Neural progenitor cell (in vitro differentiated cells): ENCODE results near the gene SLC48A1. TPM values are rescaled to one million over a fixed set of nuclear protein-coding genes. Genes with fewer than 3 reads are reported as not detected.

Source experiments
- DNase-seq: peaks from one replicate; pipeline ENCODE4 v3.0.0-alpha.2; 2016; ENCODE audit warnings: low spot score
- H2AFZ ChIP-seq: fragments of 200-600 bp; sonication (generic); replicated peaks from 2 replicates; pipeline ENCODE4 v1.6.1; 2016; ENCODE audit warnings: antibody characterized with exemption
- H3F3A ChIP-seq: fragments of 200-600 bp; sonication (generic); 2 replicates; pipeline ENCODE4 v1.6.1; 2016; ENCODE audit warnings: antibody characterized with exemption, low read depth
- H3K27ac ChIP-seq: fragments of 200-600 bp; sonication (generic); 2 replicates; pipeline ENCODE4 v1.5.1; 2016; ENCODE audit warnings: mild to moderate bottlenecking
- H3K27me3 ChIP-seq: fragments of 200-600 bp; sonication (generic); 2 replicates; pipeline ENCODE4 v1.6.1; 2016; ENCODE audit warnings: mild to moderate bottlenecking, moderate library complexity
- H3K36me3 ChIP-seq: fragments of 200-600 bp; sonication (generic); 2 replicates; pipeline ENCODE4 v1.5.1; 2016
- H3K4me1 ChIP-seq: fragments of 200-600 bp; sonication (generic); 2 replicates; pipeline ENCODE4 v1.6.1; 2016; ENCODE audit warnings: mixed run types
- H3K4me2 ChIP-seq: fragments of 200-600 bp; sonication (generic); 2 replicates; pipeline ENCODE4 v1.6.1; 2016
- H3K4me3 ChIP-seq: fragments of 200-600 bp; sonication (generic); 2 replicates; pipeline ENCODE4 v1.5.1; 2016
- H3K79me2 ChIP-seq: fragments of 200-600 bp; sonication (generic); 2 replicates; pipeline ENCODE4 v1.6.1; 2016; ENCODE audit warnings: low read depth
- H3K9ac ChIP-seq: fragments of 200-600 bp; sonication (generic); 2 replicates; pipeline ENCODE4 v1.6.1; 2016
- H3K9me3 ChIP-seq: fragments of 200-600 bp; sonication (generic); 2 replicates; pipeline ENCODE4 v1.5.1; 2016; ENCODE audit warnings: low read depth
- H4K20me1 ChIP-seq: fragments of 200-600 bp; sonication (generic); 2 replicates; pipeline ENCODE4 v1.6.1; 2016; ENCODE audit warnings: low read depth
- H3K27ac Mint-ChIP-seq: 3 replicates; pipeline ENCODE4 v1.8.0; 2021; ENCODE audit warnings: mixed read lengths
- H3K27me3 Mint-ChIP-seq: 2 replicates; pipeline ENCODE4 v1.8.0; 2022; ENCODE audit warnings: low read depth, mild to moderate bottlenecking, inconsistent platforms, moderate library complexity, mixed read lengths; ENCODE audit not compliant: insufficient read depth
- H3K36me3 Mint-ChIP-seq: 3 replicates; pipeline ENCODE4 v1.8.0; 2021; ENCODE audit warnings: mixed read lengths
- H3K4me1 Mint-ChIP-seq: 3 replicates; pipeline ENCODE4 v1.8.0; 2021; ENCODE audit warnings: mixed read lengths
- H3K4me3 Mint-ChIP-seq: 3 replicates; pipeline ENCODE4 v1.8.0; 2021; ENCODE audit warnings: mild to moderate bottlenecking, moderate library complexity, mixed read lengths
- H3K9me3 Mint-ChIP-seq: 3 replicates; pipeline ENCODE4 v1.8.0; 2020; ENCODE audit warnings: mixed read lengths
- EZH2 ChIP-seq: fragments of 200-600 bp; sonication (generic); IDR thresholded peaks from 2 replicates; pipeline ENCODE4 v1.6.1; 2017; ENCODE audit warnings: antibody characterized with exemption, mild to moderate bottlenecking, moderate library complexity
- EZH2phosphoT487 ChIP-seq: fragments of 200-600 bp; sonication (generic); IDR thresholded peaks from 2 replicates; pipeline ENCODE4 v1.6.1; 2017; ENCODE audit warnings: antibody characterized with exemption
- total RNA-seq: library from RNA; depleted of rRNA; stranded (reverse); fragments of >200 nt; gene quantifications from 2 replicates; pipeline ENCODE4 v1.2.3, GENCODE V29; 2015; ENCODE audit warnings: low replicate concordance
- TF ChIP-seq, protein P1 (sequence below): fragments of 200-600 bp; sonication (generic); IDR thresholded peaks from 2 replicates; pipeline ENCODE4 v1.5.1; 2017; ENCODE audit warnings: antibody characterized with exemption, mild to moderate bottlenecking

SLC48A1 gene
- total RNA-seq, 1 donor from 2014 or later: 8.3 TPM

DNA sequence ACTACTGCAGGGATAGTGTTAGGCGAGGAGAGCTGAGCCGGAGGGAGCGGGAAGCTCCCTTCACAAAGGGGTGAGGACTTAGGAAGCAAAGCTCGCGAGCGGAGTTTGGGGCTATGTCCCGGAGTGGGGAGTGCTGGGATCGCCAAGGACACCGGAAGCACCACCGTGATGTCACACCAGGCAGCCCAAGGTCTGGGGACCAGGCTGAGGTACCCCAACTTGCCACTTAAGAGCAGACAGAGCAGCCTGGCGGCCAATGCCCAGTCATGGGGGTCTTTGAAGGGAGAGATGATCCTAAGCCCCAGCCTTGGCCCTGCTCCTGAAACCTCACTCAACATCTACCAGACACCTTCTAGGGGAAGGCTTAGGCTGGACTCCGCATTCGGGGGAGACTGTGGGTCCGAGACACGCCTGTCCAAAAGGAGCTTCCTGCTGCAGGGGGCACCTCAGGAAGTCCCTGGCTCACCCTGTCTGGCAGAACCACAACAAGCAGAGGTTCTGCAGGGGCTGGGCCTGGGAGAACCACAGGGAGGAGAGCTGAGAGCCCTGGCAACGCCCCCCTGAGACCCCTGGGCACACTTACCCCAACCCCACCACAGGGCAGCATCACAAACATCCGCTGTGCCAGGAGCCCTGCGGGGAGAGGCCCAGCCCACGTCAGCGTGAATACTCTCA is 17.8 kb downstream of the SLC48A1 start:
- H3K4me2 ChIP-seq: no peak overlapping the region
- no peaks in the 10 kb centered on the region for H3K36me3 ChIP-seq
- peaks cover 5% of the 10 kb centered on the region for H3K27me3 Mint-ChIP-seq
- TF ChIP-seq EZH2phosphoT487 (no peak), EZH2 (no peak)
- TF ChIP-seq, protein P1, sequence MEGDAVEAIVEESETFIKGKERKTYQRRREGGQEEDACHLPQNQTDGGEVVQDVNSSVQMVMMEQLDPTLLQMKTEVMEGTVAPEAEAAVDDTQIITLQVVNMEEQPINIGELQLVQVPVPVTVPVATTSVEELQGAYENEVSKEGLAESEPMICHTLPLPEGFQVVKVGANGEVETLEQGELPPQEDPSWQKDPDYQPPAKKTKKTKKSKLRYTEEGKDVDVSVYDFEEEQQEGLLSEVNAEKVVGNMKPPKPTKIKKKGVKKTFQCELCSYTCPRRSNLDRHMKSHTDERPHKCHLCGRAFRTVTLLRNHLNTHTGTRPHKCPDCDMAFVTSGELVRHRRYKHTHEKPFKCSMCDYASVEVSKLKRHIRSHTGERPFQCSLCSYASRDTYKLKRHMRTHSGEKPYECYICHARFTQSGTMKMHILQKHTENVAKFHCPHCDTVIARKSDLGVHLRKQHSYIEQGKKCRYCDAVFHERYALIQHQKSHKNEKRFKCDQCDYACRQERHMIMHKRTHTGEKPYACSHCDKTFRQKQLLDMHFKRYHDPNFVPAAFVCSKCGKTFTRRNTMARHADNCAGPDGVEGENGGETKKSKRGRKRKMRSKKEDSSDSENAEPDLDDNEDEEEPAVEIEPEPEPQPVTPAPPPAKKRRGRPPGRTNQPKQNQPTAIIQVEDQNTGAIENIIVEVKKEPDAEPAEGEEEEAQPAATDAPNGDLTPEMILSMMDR: no peak
- no peak overlapping the region for H3K4me3 ChIP-seq
- H3K79me2 ChIP-seq: no peaks in the 10 kb centered on the region
- peaks cover 29% of the 10 kb centered on the region for H3K36me3 Mint-ChIP-seq
- H3K9me3 Mint-ChIP-seq: no peaks in the 10 kb centered on the region
- H3F3A ChIP-seq: no peaks in the 10 kb centered on the region
- no peaks in the 10 kb centered on the region for H4K20me1 ChIP-seq
- DNase-seq: no peak
- no peaks in the 10 kb centered on the region for H3K9me3 ChIP-seq
- H3K27me3 ChIP-seq: no peaks in the 10 kb centered on the region
- no peak overlapping the region for H3K4me3 Mint-ChIP-seq
- H3K4me1 Mint-ChIP-seq: peaks cover 7% of the 10 kb centered on the region
- no peaks in the 10 kb centered on the region for H3K4me1 ChIP-seq
- no peak overlapping the region for H3K27ac Mint-ChIP-seq
- H2AFZ ChIP-seq: no peak overlapping the region
- H3K9ac ChIP-seq: no peak overlapping the region
- H3K27ac ChIP-seq: no peak overlapping the region

DNA sequence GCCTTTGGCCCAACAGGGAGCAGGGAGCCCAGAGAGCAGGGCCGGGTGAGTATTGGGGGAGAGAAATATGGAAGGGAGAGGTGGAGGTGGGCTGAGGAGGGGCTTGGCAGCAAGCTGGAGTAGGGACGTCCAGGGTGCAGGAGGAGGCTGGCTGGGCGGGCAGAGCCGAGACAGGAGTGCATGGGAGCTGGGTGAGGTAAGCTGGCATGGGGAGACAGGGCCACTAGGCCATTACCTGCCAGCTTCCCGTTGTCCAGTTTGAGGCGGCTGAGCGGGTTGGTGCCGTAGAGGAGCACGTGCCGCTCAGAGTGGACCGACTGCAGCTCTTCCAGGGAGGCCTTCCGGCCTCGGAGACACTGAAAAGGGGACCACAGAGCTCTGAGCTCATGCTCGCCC is 18.3 kb downstream of the SLC48A1 start:
- Histone ChIP-seq H4K20me1 (no peaks in the 10 kb centered on the region), H3K4me3 (no peak overlapping the region), H3K4me2 (no peak overlapping the region), H3K36me3 (no peaks in the 10 kb centered on the region), H3K9me3 (no peaks in the 10 kb centered on the region), H3K9ac (no peak overlapping the region), H3K79me2 (no peaks in the 10 kb centered on the region), H3K27me3 (no peaks in the 10 kb centered on the region), H3F3A (no peaks in the 10 kb centered on the region), H3K4me1 (no peaks in the 10 kb centered on the region), H2AFZ (no peak overlapping the region), H3K27ac (no peak overlapping the region)
- Mint-ChIP-seq H3K27me3 (peaks cover 5% of the 10 kb centered on the region), H3K36me3 (peaks cover 29% of the 10 kb centered on the region), H3K27ac (no peak overlapping the region), H3K4me3 (no peak overlapping the region), H3K4me1 (peaks cover 7% of the 10 kb centered on the region), H3K9me3 (no peaks in the 10 kb centered on the region)
- TF ChIP-seq EZH2phosphoT487 (no peak), EZH2 (no peak)
- TF ChIP-seq, protein P1: no peak
- DNase-seq: no peak

DNA sequence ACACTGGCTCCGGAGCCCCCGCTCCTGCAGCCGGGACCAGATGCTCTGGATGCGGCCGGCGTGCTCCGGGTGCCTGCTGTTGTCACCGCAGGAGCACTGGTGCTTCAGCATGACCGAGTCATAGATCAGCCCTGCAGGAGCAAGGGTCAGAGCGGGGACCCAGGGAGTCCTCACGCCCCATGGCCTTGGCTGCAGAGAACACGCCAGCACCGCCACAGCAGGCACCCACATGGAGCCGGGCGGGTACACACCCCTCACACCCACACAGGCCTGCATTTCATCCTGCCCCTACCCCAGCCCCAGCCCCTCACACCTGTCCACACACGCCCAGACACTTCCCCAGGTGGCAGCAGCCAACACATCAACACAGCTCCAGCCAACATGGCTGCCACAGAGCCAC is 18.8 kb downstream of the SLC48A1 start:
- peaks cover 7% of the 10 kb centered on the region for H3K4me1 Mint-ChIP-seq
- no peaks in the 10 kb centered on the region for H3K4me1 ChIP-seq

GRCh38 chr12:47793015-47793681 is 20.1 kb downstream of the SLC48A1 start:
- Histone ChIP-seq H3K9me3 (no peaks in the 10 kb centered on the region), H3K79me2 (no peaks in the 10 kb centered on the region), H3K4me1 (no peaks in the 10 kb centered on the region), H3K9ac (no peak overlapping the region), H4K20me1 (no peaks in the 10 kb centered on the region), H2AFZ (no peak overlapping the region), H3K4me3 (no peak overlapping the region), H3K4me2 (no peak overlapping the region), H3F3A (no peaks in the 10 kb centered on the region), H3K27ac (no peak overlapping the region), H3K36me3 (no peaks in the 10 kb centered on the region), H3K27me3 (no peaks in the 10 kb centered on the region)
- TF ChIP-seq, protein P1: no peak
- Mint-ChIP-seq H3K9me3 (no peaks in the 10 kb centered on the region), H3K36me3 (peaks cover 20% of the 10 kb centered on the region), H3K4me3 (no peak overlapping the region), H3K27me3 (peaks cover 2% of the 10 kb centered on the region), H3K4me1 (peaks cover 8% of the 10 kb centered on the region), H3K27ac (no peak overlapping the region)
- no peak for DNase-seq

More for the DNA sequence above, 18.8 kb downstream of the SLC48A1 start:
- Histone ChIP-seq H3K4me2 (no peak overlapping the region), H4K20me1 (no peaks in the 10 kb centered on the region), H3K79me2 (no peaks in the 10 kb centered on the region), H2AFZ (no peak overlapping the region), H3K9ac (no peak overlapping the region), H3K27me3 (no peaks in the 10 kb centered on the region), H3F3A (no peaks in the 10 kb centered on the region), H3K36me3 (no peaks in the 10 kb centered on the region), H3K4me3 (no peak overlapping the region), H3K9me3 (no peaks in the 10 kb centered on the region), H3K27ac (no peak overlapping the region)
- Mint-ChIP-seq H3K27me3 (peaks cover 2% of the 10 kb centered on the region), H3K9me3 (no peaks in the 10 kb centered on the region), H3K36me3 (peaks cover 29% of the 10 kb centered on the region), H3K4me3 (no peak overlapping the region), H3K27ac (no peak overlapping the region)
- DNase-seq: no peak
- TF ChIP-seq EZH2 (no peak), EZH2phosphoT487 (no peak)
